Glomerular visceral epithelial cell (primary cell): ENCODE data around the gene CEACAM6.

Source experiments
- DNase-seq: peaks from one replicate; pipeline ENCODE4 v3.0.0-alpha.2; 2016; ENCODE audit errors: extremely low spot score

CEACAM6 gene

GRCh38 chr19:41796362-41796761 is 41.0 kb downstream of the CEACAM6 start, which contains the start of gene CEACAM3:
Gene CEACAM3, plus strand, starts transcription at chr19:41796587. Its CDS starts 91 bp downstream, at chr19:41796678.
- DNase-seq, result no peak

- DNase-seq, result no peak
Measured at GRCh38 chr19:41796901-41797300, 41.6 kb downstream of the CEACAM6 start.

GRCh38 chr19:41799444-41800000 is 44.2 kb downstream of the CEACAM6 start:
- peak; percentile 49 for DNase-seq

GRCh38 chr19:41801031-41801430 is 45.7 kb downstream of the CEACAM6 start:
- no peak for DNase-seq

GRCh38 chr19:41801792-41802211 is 46.5 kb downstream of the CEACAM6 start:
- no peak for DNase-seq

- no peak for DNase-seq
Measured at GRCh38 chr19:41802770-41803169, 47.4 kb downstream of the CEACAM6 start.

GRCh38 chr19:41804336-41804735 is 49.0 kb downstream of the CEACAM6 start:
- no peak for DNase-seq

GRCh38 chr19:41807176-41807575 is 51.8 kb downstream of the CEACAM6 start:
- no peak for DNase-seq

- DNase-seq, result no peak
Measured at GRCh38 chr19:41808663-41809566, 53.6 kb downstream of the CEACAM6 start.

GRCh38 chr19:41810301-41810700 is 55.0 kb downstream of the CEACAM6 start:
- DNase-seq, result no peak

- no peak for DNase-seq
Measured at GRCh38 chr19:41811036-41811435, 55.7 kb downstream of the CEACAM6 start.

GRCh38 chr19:41811981-41812380 is 56.7 kb downstream of the CEACAM6 start:
- no peak for DNase-seq

GRCh38 chr19:41813911-41814310 is 58.6 kb downstream of the CEACAM6 start:
- DNase-seq, result no peak

- no peak for DNase-seq
Measured at GRCh38 chr19:41815301-41815700, 60.0 kb downstream of the CEACAM6 start.

GRCh38 chr19:41816761-41817160 is 61.4 kb downstream of the CEACAM6 start:
- DNase-seq, result no peak

- peak; percentile 46 for DNase-seq
Measured at GRCh38 chr19:41821003-41821735, 65.8 kb downstream of the CEACAM6 start.
